Omental fat pad (tissue), 4 donors: ENCODE measurements around the gene OGDH. TPM values are rescaled to one million over a fixed set of nuclear protein-coding genes. Genes with fewer than 3 reads are reported as not detected.

Experiments
- ATAC-seq: fragments of 150-250 bp; one replicate; pipeline ENCODE4 v1.9.1; 2016; ENCODE audit warnings: mild to moderate bottlenecking, moderate library complexity; ENCODE audit not compliant: low FRiP score
- DNase-seq: peaks from one replicate; pipeline ENCODE4 v3.0.0-alpha.2; 2019; ENCODE audit warnings: low spot score
- total RNA-seq, 4 donors: library from RNA; depleted of rRNA; stranded (reverse); fragments of >200 nt; gene quantifications; one replicate each; pipeline ENCODE4 v1.1.0, GENCODE V29; 2016
- TF ChIP-seq, protein P1 (sequence below), 3 donors: fragments of 450-650 bp; IDR thresholded peaks; one replicate each; pipeline ENCODE4 v1.5.1; 2016 to 2017; ENCODE audit warnings: antibody characterized with exemption in 3 of 3, mild to moderate bottlenecking in 3 of 3, moderate library complexity in 2 of 3

Gene OGDH
- total RNA-seq, 4 donors from 2014 or later = 75.4 to 91.0 (median 82.0) TPM

GRCh38 chr7:44569959-44570358 is 36.5 kb upstream of the OGDH start:
- TF ChIP-seq, protein P1, sequence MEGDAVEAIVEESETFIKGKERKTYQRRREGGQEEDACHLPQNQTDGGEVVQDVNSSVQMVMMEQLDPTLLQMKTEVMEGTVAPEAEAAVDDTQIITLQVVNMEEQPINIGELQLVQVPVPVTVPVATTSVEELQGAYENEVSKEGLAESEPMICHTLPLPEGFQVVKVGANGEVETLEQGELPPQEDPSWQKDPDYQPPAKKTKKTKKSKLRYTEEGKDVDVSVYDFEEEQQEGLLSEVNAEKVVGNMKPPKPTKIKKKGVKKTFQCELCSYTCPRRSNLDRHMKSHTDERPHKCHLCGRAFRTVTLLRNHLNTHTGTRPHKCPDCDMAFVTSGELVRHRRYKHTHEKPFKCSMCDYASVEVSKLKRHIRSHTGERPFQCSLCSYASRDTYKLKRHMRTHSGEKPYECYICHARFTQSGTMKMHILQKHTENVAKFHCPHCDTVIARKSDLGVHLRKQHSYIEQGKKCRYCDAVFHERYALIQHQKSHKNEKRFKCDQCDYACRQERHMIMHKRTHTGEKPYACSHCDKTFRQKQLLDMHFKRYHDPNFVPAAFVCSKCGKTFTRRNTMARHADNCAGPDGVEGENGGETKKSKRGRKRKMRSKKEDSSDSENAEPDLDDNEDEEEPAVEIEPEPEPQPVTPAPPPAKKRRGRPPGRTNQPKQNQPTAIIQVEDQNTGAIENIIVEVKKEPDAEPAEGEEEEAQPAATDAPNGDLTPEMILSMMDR (IDR thresholded peaks at IDR 0.05) = no peak
- ATAC-seq (no peak), DNase-seq (no peak)

GRCh38 chr7:44572771-44573170 is 33.7 kb upstream of the OGDH start:
- ATAC-seq (no peak), DNase-seq (no peak)
- TF ChIP-seq, protein P1 (IDR thresholded peaks at IDR 0.05) = no peak

DNA sequence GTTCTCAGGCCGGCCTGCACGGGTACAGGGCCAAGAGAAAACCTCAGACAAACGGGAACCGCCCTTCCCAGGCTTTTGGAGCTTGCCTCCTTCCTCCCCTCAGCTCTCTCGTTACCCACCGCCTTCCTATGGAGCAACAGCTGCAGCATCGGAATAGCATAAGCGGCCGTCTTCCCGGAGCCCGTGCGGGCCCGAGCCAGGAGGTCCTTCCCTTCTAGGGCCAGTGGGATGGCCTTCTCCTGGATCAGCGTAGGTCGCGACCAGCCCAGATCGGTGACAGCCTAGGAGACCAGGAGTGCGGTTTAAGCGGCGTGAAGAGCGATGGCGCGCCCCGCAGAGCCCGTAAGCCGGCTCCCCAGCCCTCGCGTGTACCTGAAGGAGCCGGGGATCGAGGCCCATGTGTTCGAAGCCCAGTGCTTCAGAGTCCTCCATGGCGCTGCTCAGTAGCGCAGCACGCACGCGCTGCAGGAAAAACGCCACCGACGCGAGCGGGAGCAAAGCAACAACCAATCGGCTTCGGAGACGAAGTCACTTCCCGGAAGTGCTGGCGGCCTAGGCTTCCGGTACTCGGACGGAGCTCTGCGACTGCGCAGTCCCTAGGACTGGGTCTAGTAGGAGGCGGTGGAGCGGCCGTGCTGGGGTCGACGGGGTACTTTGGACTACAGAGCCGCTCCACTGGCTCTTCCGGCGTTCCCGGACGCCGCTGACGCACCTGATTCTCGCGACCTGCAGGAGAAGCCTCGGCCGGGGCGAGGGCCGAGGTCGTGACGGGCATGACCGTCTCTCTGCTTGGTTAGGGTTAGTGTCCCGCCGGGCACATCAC is 32.8 kb upstream of the OGDH start, which contains the start of gene DDX56:
TSS of gene DDX56 (minus strand) at position 445 of the 823 bp plus-strand sequence. CDS start at position 432, 13 bp downstream.
- ATAC-seq = peak; percentile 96

DNA sequence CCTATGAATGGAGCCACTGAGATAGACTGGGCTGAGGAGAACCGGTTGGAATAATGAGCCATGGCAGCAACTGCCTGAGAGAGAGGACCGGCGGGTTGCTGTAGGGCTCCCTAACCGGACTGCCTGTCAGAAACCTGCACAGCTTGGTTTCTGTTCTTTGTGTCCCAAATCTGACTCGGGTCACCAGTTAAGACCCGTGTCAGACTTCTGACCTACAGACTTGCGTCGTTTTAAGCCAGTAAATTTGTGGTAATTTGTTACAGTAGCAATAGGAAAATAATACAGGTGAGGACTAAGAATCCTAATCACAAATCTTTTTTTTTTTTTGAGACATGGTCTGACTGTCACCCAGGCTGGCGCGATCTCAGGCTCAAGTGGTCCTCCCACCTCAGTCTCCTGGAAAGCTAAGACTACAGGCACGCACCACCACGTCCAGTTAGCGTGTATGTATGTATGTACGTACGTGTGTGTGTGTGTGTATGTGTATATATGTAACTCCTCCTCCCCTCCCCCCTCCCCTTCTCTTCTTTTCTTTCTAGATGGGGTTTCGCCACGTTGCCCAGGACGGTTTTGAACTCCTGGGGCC is 32.0 kb upstream of the OGDH start:
- DNase-seq (no peak), ATAC-seq (no peak)
- TF ChIP-seq, protein P1 (IDR thresholded peaks at IDR 0.05) = no peak

More for the DNA sequence above, 32.8 kb upstream of the OGDH start, which contains the start of gene DDX56:
- DNase-seq = peak; percentile 87
- TF ChIP-seq, protein P1 (IDR thresholded peaks at IDR 0.05) = no peak

GRCh38 chr7:44575054-44575453 is 31.4 kb upstream of the OGDH start:
- no peak for ATAC-seq
- TF ChIP-seq, protein P1 (IDR thresholded peaks at IDR 0.05) = no peak
- no peak for DNase-seq

DNA sequence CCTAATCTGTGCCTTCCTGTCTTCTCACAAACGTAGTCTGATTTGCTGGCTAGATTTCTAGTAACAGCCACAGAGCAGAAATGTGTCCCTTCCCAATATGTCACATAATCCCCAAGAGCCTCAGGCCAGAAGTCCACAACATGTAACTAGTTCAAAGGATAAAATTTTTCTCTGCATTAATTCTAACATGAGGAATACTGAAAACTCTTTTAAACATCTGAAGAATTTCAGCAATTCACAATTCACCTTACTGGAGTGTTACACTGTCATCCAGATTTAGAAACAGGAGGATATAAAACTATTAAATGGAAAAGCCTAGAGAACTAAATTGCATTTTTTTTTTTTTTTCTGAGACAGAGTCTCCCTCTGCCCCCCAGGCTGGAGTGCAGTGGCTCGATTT is 30.2 kb upstream of the OGDH start:
- TF ChIP-seq, protein P1 (IDR thresholded peaks at IDR 0.05) = no peak
- ATAC-seq (no peak), DNase-seq (no peak)
